Body of pancreas (tissue), 4 donors: Measurements from ENCODE around the gene PTPRD.

ENCODE experiments used
- POLR2A ChIP-seq, 3 donors: fragments of 450-650 bp; IDR thresholded peaks; one replicate each; pipeline ENCODE4 v1.6.1; 2016; ENCODE audit warnings: antibody characterized with exemption in 3 of 3, mild to moderate bottlenecking in 2 of 3
- TF ChIP-seq, protein P1 (sequence below), 7 experiments: fragments of 450-650 bp in 4 of 7; fragments of 200-600 bp in 3 of 7; sonication (generic) in 3 of 7; IDR thresholded peaks; one replicate each; pipeline ENCODE4 v1.5.1; 2016 to 2019; ENCODE audit warnings: antibody characterized with exemption in 7 of 7

GRCh38 chr9:8542537-8542936 lies 2070.3 kb downstream of the PTPRD start:
- TF ChIP-seq, protein P1, sequence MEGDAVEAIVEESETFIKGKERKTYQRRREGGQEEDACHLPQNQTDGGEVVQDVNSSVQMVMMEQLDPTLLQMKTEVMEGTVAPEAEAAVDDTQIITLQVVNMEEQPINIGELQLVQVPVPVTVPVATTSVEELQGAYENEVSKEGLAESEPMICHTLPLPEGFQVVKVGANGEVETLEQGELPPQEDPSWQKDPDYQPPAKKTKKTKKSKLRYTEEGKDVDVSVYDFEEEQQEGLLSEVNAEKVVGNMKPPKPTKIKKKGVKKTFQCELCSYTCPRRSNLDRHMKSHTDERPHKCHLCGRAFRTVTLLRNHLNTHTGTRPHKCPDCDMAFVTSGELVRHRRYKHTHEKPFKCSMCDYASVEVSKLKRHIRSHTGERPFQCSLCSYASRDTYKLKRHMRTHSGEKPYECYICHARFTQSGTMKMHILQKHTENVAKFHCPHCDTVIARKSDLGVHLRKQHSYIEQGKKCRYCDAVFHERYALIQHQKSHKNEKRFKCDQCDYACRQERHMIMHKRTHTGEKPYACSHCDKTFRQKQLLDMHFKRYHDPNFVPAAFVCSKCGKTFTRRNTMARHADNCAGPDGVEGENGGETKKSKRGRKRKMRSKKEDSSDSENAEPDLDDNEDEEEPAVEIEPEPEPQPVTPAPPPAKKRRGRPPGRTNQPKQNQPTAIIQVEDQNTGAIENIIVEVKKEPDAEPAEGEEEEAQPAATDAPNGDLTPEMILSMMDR (IDR thresholded peaks at IDR 0.05), result no peak
- TF ChIP-seq POLR2A (IDR thresholded peaks at IDR 0.05), result no peak
